Measurements from ENCODE around the gene PPTC7.

The PPTC7 gene

GRCh38 chr12:110613771-110614684 lies 30.9 kb upstream of the PPTC7 start, which contains the start of gene TCTN1:
TCTN1 (plus strand) TSS chr12:110614129; CDS start chr12:110614183, 54 bp downstream.
- no peaks in the 10 kb centered on the region for H3K36me3 ChIP-seq (ENCODE audit: insufficient read depth, low read length)
- peak within 1 kb of the TSS; percentile 86 for H3K4me2 ChIP-seq (ENCODE audit: low read length)
- peak within 1 kb of the TSS; percentile 78 for H3K4me3 ChIP-seq (ENCODE audit: low read depth, low read length, poor library complexity, severe bottlenecking)
- no peaks in the 10 kb centered on the region for H3F3A ChIP-seq (ENCODE audit: insufficient read depth, low read length)
- H3K9me3 ChIP-seq (ENCODE audit: low read length) = no peaks in the 10 kb centered on the region
- no peaks in the 10 kb centered on the region for H3K9me2 ChIP-seq (ENCODE audit: low read depth, low read length)
- peak within 1 kb of the TSS; percentile 78 for H3K27ac ChIP-seq (ENCODE audit: low read depth, low read length, poor library complexity, severe bottlenecking)
- H3K79me2 ChIP-seq (ENCODE audit: insufficient read depth, low read length) = no peaks in the 10 kb centered on the region
- no peaks in the 10 kb centered on the region for H4K20me1 ChIP-seq (ENCODE audit: insufficient read depth, low read length)
- peaks cover 35% of the 10 kb centered on the region for H3K4me1 ChIP-seq (ENCODE audit: insufficient read depth, low read length, severe bottlenecking)
- H3K27me3 ChIP-seq (ENCODE audit: insufficient read depth, low read length) = no peaks in the 10 kb centered on the region
- no peak for TF ChIP-seq CTCF (IDR thresholded peaks at IDR 0.05; ENCODE audit: low read length)
- TF ChIP-seq EZH2 (IDR thresholded peaks at IDR 0.05; ENCODE audit: borderline replicate concordance, low read length) = no peak
- H2AFZ ChIP-seq (ENCODE audit: low read length) = no peak within 1 kb of the TSS
- peak within 1 kb of the TSS; percentile 75 for H3K9ac ChIP-seq (ENCODE audit: low read length)

- peak overlapping the region; percentile 75 for H3K9ac ChIP-seq (ENCODE audit: low read length)
- peak overlapping the region; percentile 78 for H3K4me3 ChIP-seq (ENCODE audit: low read depth, low read length, poor library complexity, severe bottlenecking)
- no peaks in the 10 kb centered on the region for H3K9me3 ChIP-seq (ENCODE audit: low read length)
- H3K9me2 ChIP-seq (ENCODE audit: low read depth, low read length) = no peaks in the 10 kb centered on the region
- peaks cover 35% of the 10 kb centered on the region for H3K4me1 ChIP-seq (ENCODE audit: insufficient read depth, low read length, severe bottlenecking)
- peak overlapping the region; percentile 54 for H3K27ac ChIP-seq (ENCODE audit: low read depth, low read length, poor library complexity, severe bottlenecking)
- no peaks in the 10 kb centered on the region for H4K20me1 ChIP-seq (ENCODE audit: insufficient read depth, low read length)
- H3K4me2 ChIP-seq (ENCODE audit: low read length) = peak overlapping the region; percentile 86
- no peak for TF ChIP-seq EZH2 (IDR thresholded peaks at IDR 0.05; ENCODE audit: borderline replicate concordance, low read length)
- no peak for TF ChIP-seq CTCF (IDR thresholded peaks at IDR 0.05; ENCODE audit: low read length)
- no peak overlapping the region for H2AFZ ChIP-seq (ENCODE audit: low read length)
- no peaks in the 10 kb centered on the region for H3F3A ChIP-seq (ENCODE audit: insufficient read depth, low read length)
- no peaks in the 10 kb centered on the region for H3K36me3 ChIP-seq (ENCODE audit: insufficient read depth, low read length)
- no peaks in the 10 kb centered on the region for H3K27me3 ChIP-seq (ENCODE audit: insufficient read depth, low read length)
- no peaks in the 10 kb centered on the region for H3K79me2 ChIP-seq (ENCODE audit: insufficient read depth, low read length)
Observed at GRCh38 chr12:110613071-110613770, 30.1 kb upstream of the PPTC7 start.

- H3K36me3 ChIP-seq (ENCODE audit: insufficient read depth, low read length) = no peaks in the 10 kb centered on the region
- H3K9me2 ChIP-seq (ENCODE audit: low read depth, low read length) = no peaks in the 10 kb centered on the region
- no peaks in the 10 kb centered on the region for H3K27me3 ChIP-seq (ENCODE audit: insufficient read depth, low read length)
- no peaks in the 10 kb centered on the region for H3K79me2 ChIP-seq (ENCODE audit: insufficient read depth, low read length)
- H3K9ac ChIP-seq (ENCODE audit: low read length) = peak overlapping the region; percentile 54
- no peaks in the 10 kb centered on the region for H3F3A ChIP-seq (ENCODE audit: insufficient read depth, low read length)
- H3K4me3 ChIP-seq (ENCODE audit: low read depth, low read length, poor library complexity, severe bottlenecking) = peak overlapping the region; percentile 48
- TF ChIP-seq EZH2 (IDR thresholded peaks at IDR 0.05; ENCODE audit: borderline replicate concordance, low read length) (no peak), CTCF (IDR thresholded peaks at IDR 0.05; ENCODE audit: low read length) (no peak)
- H3K4me2 ChIP-seq (ENCODE audit: low read length) = peak overlapping the region; percentile 62
- peaks cover 22% of the 10 kb centered on the region for H3K4me1 ChIP-seq (ENCODE audit: insufficient read depth, low read length, severe bottlenecking)
- no peak overlapping the region for H2AFZ ChIP-seq (ENCODE audit: low read length)
- no peaks in the 10 kb centered on the region for H4K20me1 ChIP-seq (ENCODE audit: insufficient read depth, low read length)
- peak overlapping the region; percentile 96 for H3K27ac ChIP-seq (ENCODE audit: low read depth, low read length, poor library complexity, severe bottlenecking)
- H3K9me3 ChIP-seq (ENCODE audit: low read length) = no peaks in the 10 kb centered on the region
Observed at GRCh38 chr12:110606253-110606611, 23.1 kb upstream of the PPTC7 start.
